Measurements from ENCODE around the gene KRTAP10-6. TPM values are rescaled to one million over a fixed set of nuclear protein-coding genes. Genes with fewer than 3 reads are reported as not detected.
A peak's percentile ranks its signal among the peaks of the same experiment; 100 is the strongest.
"Not testable (repeated sequence)": the region's sequence is repeated elsewhere in the genome, so short reads cannot be mapped to it uniquely, and the experiment has no call there.

The KRTAP10-6 gene, protein sequence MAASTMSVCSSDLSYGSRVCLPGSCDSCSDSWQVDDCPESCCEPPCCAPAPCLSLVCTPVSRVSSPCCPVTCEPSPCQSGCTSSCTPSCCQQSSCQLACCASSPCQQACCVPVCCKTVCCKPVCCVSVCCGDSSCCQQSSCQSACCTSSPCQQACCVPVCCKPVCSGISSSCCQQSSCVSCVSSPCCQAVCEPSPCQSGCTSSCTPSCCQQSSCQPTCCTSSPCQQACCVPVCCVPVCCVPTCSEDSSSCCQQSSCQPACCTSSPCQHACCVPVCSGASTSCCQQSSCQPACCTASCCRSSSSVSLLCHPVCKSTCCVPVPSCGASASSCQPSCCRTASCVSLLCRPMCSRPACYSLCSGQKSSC
- total RNA-seq: not detected
- polyA plus RNA-seq (2013, experiment 1 of 2): not detected
- not detected for polyA plus RNA-seq (2013, experiment 2 of 2)
- 0 to 0.07 (median 0) reads per million in 172 experiments for total RNA-seq

DNA sequence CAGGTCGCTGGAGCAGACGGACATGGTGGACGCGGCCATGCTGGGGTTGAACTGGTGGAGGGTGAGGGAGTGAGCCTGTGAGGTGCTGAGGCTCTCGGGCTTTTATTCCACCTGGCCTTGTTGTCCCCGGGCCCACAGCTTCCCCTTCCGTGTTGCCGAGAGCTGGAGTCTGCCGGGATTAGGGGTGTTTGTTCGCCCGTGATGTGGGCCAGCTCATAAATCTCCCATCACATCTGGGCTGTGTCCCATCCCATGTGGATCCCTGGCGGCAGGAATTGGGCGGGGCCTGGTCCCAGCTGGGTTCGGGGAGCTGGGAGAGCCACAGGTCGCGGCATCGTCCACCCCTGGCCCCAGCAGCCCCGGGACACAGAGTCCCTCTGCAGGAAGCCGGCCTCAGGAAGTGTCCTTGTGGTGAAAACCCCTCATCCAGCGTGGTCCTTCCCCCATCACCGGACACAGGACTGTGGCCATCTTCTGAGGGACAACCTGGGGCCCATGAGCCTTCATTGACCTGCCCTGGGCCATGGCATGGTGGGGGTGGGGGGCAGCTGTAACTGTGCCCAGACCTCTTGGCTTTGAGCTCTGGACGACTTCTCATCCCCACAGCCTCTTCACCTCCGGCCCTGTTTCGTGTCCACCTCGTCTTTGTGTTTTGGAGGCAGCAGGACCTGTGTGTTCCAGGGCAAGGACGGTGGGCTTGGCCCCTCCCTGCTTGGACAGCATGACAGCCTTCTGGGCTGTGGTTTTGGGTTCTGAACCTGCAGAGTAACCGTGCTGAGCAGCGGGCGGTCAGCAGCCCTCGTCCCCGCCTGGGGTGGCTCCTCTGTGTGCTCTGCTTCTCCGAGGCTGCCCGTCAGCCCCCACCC, at the start of gene KRTAP10-6:
TSS of gene KRTAP10-6 (minus strand) at position 60 of the 866 bp plus-strand sequence. CDS start at position 39, 21 bp downstream.
- H3K4me1 Mint-ChIP-seq (ENCODE audit: low read depth): no peaks in the 10 kb centered on the region
- Histone ChIP-seq H3K4me1 (ENCODE audit: insufficient read depth, low read length) (no peaks in the 10 kb centered on the region), H3K9me3 (ENCODE audit: control insufficient read depth in 1 of 2, insufficient read depth in 1 of 2, low read length in 2 of 2) (no peaks in the 10 kb centered on the region), H3K27ac (ENCODE audit: low read depth in 1 of 2, low read length in 2 of 2) (no peak within 1 kb of the TSS), H3K27me3 (ENCODE audit: control insufficient read depth in 1 of 2, insufficient read depth in 2 of 2, low read length in 2 of 2) (peaks cover 0 to 3% of the 10 kb centered on the region in 2 experiments), H3K36me3 (ENCODE audit: insufficient read depth, low read length) (no peaks in the 10 kb centered on the region), H3K4me3 (ENCODE audit: low read length) (no peak within 1 kb of the TSS)
- peaks cover 19% of the 10 kb centered on the region for H3K27me3 Mint-ChIP-seq
- no peaks in the 10 kb centered on the region for H3K9me3 Mint-ChIP-seq
- TF ChIP-seq, protein P1, sequence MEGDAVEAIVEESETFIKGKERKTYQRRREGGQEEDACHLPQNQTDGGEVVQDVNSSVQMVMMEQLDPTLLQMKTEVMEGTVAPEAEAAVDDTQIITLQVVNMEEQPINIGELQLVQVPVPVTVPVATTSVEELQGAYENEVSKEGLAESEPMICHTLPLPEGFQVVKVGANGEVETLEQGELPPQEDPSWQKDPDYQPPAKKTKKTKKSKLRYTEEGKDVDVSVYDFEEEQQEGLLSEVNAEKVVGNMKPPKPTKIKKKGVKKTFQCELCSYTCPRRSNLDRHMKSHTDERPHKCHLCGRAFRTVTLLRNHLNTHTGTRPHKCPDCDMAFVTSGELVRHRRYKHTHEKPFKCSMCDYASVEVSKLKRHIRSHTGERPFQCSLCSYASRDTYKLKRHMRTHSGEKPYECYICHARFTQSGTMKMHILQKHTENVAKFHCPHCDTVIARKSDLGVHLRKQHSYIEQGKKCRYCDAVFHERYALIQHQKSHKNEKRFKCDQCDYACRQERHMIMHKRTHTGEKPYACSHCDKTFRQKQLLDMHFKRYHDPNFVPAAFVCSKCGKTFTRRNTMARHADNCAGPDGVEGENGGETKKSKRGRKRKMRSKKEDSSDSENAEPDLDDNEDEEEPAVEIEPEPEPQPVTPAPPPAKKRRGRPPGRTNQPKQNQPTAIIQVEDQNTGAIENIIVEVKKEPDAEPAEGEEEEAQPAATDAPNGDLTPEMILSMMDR (IDR thresholded peaks at IDR 0.05): no peak
- intact Hi-C loops (cut with DNase I, micrococcal nuclease): no loop called here
- no peak within 1 kb of the TSS for H3K4me3 Mint-ChIP-seq
- ATAC-seq (ENCODE audit: poor library complexity) (no peak), DNase-seq (no peak)
- H3K27ac Mint-ChIP-seq: no peak within 1 kb of the TSS
- H3K36me3 Mint-ChIP-seq (ENCODE audit: low read depth): no peaks in the 10 kb centered on the region
- ChIA-PET CTCF (no interaction called here), POLR2A (no interaction called here)

DNA sequence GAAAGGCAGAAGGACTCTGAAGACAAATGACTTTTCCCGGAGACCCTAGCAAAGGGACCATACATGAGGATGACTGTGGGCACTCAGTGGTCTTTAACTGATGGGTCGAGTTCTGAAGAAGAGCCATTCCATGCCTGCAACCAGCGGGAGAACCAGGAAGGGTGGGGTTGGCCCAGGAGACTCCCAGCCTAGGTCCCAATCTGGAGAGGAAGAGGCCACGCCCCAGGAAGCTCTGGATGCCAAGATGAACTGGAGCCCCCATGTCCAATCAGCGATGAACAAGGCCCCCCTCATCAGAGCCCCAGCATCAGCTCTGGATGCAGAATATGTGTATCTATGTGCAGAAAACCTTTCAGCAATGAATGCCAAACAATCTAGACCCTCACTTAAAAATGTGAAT, 48.5 kb upstream of the KRTAP10-6 start:
- Mint-ChIP-seq H3K4me3 (no peak overlapping the region), H3K36me3 (ENCODE audit: low read depth) (peaks cover 5% of the 10 kb centered on the region), H3K9me3 (peaks cover 10% of the 10 kb centered on the region), H3K4me1 (ENCODE audit: low read depth) (no peaks in the 10 kb centered on the region), H3K27ac (no peak overlapping the region), H3K27me3 (no peaks in the 10 kb centered on the region)
- peaks cover 21% of the 10 kb centered on the region in 2 experiments for H3K9me3 ChIP-seq (ENCODE audit: control insufficient read depth in 1 of 2, insufficient read depth in 1 of 2, low read length in 2 of 2)
- H3K4me3 ChIP-seq (ENCODE audit: low read length): no peak overlapping the region
- H3K36me3 ChIP-seq (ENCODE audit: insufficient read depth, low read length): no peaks in the 10 kb centered on the region
- H3K4me1 ChIP-seq (ENCODE audit: insufficient read depth, low read length): no peaks in the 10 kb centered on the region
- intact Hi-C loops (cut with DNase I, micrococcal nuclease): no loop called here
- ChIA-PET CTCF (no interaction called here), POLR2A (no interaction called here)
- H3K27ac ChIP-seq (ENCODE audit: low read depth in 1 of 2, low read length in 2 of 2): no peak overlapping the region
- TF ChIP-seq, protein P1 (IDR thresholded peaks at IDR 0.05): no peak
- ATAC-seq (ENCODE audit: poor library complexity) (no peak), DNase-seq (no peak)
- H3K27me3 ChIP-seq (ENCODE audit: control insufficient read depth in 1 of 2, insufficient read depth in 2 of 2, low read length in 2 of 2): peaks cover 0 to 2% of the 10 kb centered on the region in 2 experiments

DNA sequence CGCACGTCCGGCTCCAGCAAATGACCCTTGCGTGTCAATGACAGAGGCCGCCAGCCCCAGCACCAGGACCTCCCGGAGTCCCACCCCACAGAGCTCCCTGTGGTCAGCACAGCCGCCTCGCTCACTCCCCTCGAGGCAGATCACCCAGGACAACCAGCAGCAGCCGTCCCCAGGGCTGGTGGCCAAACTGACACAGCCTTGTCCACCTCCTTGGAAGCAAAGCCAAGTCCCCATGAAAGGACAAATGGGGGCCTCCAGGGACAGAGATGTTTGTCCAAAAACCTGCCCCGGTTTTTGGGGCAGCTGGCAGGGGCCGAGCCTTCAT, 47.0 kb upstream of the KRTAP10-6 start:
- Mint-ChIP-seq H3K9me3 (peaks cover 7% of the 10 kb centered on the region), H3K27me3 (no peaks in the 10 kb centered on the region), H3K27ac (no peak overlapping the region), H3K36me3 (ENCODE audit: low read depth) (peaks cover 5% of the 10 kb centered on the region), H3K4me1 (ENCODE audit: low read depth) (no peaks in the 10 kb centered on the region), H3K4me3 (no peak overlapping the region)
- no peak overlapping the region for H3K4me3 ChIP-seq (ENCODE audit: low read length)
- H3K27ac ChIP-seq (ENCODE audit: low read depth in 1 of 2, low read length in 2 of 2): no peak overlapping the region
- POLR2A ChIA-PET: no interaction called here
- no peaks in the 10 kb centered on the region for H3K4me1 ChIP-seq (ENCODE audit: insufficient read depth, low read length)
- TF ChIP-seq, protein P1 (IDR thresholded peaks at IDR 0.05): no peak
- CTCF ChIA-PET: no interaction called here
- peak in 1 of 14 experiments; percentile 9 for DNase-seq
- peaks cover 0 to 2% of the 10 kb centered on the region in 2 experiments for H3K27me3 ChIP-seq (ENCODE audit: control insufficient read depth in 1 of 2, insufficient read depth in 2 of 2, low read length in 2 of 2)
- H3K36me3 ChIP-seq (ENCODE audit: insufficient read depth, low read length): no peaks in the 10 kb centered on the region
- no peak for ATAC-seq (ENCODE audit: poor library complexity)
- peaks cover 13 to 14% of the 10 kb centered on the region in 2 experiments for H3K9me3 ChIP-seq (ENCODE audit: control insufficient read depth in 1 of 2, insufficient read depth in 1 of 2, low read length in 2 of 2)
- intact Hi-C loops (cut with DNase I, micrococcal nuclease): no loop called here

DNA sequence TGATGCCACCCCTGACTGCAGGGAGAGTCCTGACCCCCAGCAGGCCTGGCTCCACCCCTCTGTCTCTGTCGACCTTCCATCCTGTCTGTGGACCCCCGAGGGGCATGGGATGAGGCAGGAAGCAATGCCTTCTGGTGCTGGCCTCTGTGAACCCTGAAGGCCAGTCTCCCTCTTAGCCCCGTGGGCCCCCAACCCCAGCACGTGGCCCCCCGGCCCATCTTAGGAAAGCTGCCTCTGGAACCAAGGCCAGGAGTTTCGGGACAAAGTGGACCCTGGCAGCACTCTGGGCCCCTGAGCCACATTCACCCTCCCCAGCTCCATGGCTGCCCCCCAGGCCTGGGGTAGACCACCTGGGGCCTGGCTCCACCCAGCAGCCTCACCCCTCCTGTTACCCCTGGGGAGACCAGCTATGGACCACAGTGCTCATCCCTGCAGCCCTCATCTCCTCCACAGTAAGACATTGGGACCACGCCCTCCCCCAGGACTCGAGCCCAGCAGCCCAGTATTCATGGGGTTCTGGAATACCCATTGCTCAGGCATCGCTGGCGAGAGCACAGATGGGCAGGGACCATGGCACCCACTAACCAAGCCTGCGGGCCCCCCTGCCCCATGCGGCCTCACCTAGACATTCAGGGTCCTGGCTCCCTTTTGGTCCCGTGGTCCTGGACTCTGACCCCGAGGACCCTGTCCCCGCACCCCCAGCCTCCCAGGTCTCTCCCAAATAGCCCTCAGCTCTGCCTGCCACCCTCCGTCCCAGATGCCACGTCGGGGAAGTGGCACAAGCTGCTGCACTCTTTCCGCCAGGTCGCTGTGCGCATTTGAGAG, 46.4 kb upstream of the KRTAP10-6 start:
- H3K27me3 ChIP-seq (ENCODE audit: control insufficient read depth in 1 of 2, insufficient read depth in 2 of 2, low read length in 2 of 2); H3K27ac Mint-ChIP-seq; DNase-seq; H3K4me1 ChIP-seq (ENCODE audit: insufficient read depth, low read length); CTCF ChIA-PET; H3K27me3 Mint-ChIP-seq; intact Hi-C loops (cut with DNase I, micrococcal nuclease); H3K4me3 ChIP-seq (ENCODE audit: low read length); ATAC-seq (ENCODE audit: poor library complexity); H3K4me1 Mint-ChIP-seq (ENCODE audit: low read depth); H3K9me3 Mint-ChIP-seq; H3K36me3 Mint-ChIP-seq (ENCODE audit: low read depth); H3K4me3 Mint-ChIP-seq; POLR2A ChIA-PET; H3K27ac ChIP-seq (ENCODE audit: low read depth in 1 of 2, low read length in 2 of 2); H3K36me3 ChIP-seq (ENCODE audit: insufficient read depth, low read length): not testable (repeated sequence)
- H3K9me3 ChIP-seq (ENCODE audit: control insufficient read depth in 1 of 2, insufficient read depth in 1 of 2, low read length in 2 of 2): peaks cover 11% of the 10 kb centered on the region in 2 experiments

Measured in CD4-positive, alpha-beta T cell (primary cell).